Measurements from ENCODE around the gene UGT1A8. TPM values are rescaled to one million over a fixed set of nuclear protein-coding genes. Genes with fewer than 3 reads are reported as not detected.

Gene UGT1A8
- total and polyA plus RNA-seq, 2 of the 4 experiments (the other 2 are of a cell fraction), result not detected

DNA sequence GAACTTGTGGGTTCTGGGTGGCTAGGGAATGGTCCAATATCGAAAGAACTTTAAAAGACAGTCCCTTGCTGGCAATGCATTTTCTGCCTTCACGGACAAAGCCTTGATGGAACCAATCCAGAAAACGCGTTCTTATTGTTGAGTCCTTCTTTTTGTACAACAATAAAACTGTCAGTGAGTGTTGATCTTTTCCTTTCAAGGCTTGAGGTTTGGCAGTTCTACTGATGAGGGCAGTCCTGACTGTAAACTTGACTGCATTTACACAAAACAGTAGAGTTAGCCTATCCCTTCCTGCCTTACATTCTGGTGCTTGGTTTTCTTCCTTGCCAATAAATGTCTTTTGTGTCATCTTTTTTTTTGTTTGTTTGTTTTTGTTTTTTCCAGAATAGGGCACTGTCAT lies 61.8 kb downstream of the UGT1A8 start:
- Histone ChIP-seq H3K56ac (ENCODE audit: extremely low read depth, insufficient read depth, low read length) (no peak overlapping the region), H2AFZ (replicated peaks; ENCODE audit: low read length, poor library complexity) (no peak overlapping the region)
- BruUV-seq (replicated peaks), result no TSS peak

More for the DNA sequence above, 61.8 kb downstream of the UGT1A8 start:
- intact Hi-C loops (cut with micrococcal nuclease) (no loop called here), dilution Hi-C loops (cut with HindIII; ENCODE audit: low sequenced_read_pairs, unreplicated experiment) (no loop called here), in situ Hi-C loops (cut with MboI; ENCODE audit: low sequenced_read_pairs) (no loop called here)
- H3K14ac ChIP-seq (replicated peaks; ENCODE audit: low read depth, low read length), result no peak overlapping the region
- no peak overlapping the region for H2BK20ac ChIP-seq (ENCODE audit: low read depth, low read length)
- H3K9me3 ChIP-seq (ENCODE audit: control insufficient read depth, insufficient read depth, low read length), result no peaks in the 10 kb centered on the region
- no peak overlapping the region for H2BK15ac ChIP-seq (ENCODE audit: low read depth, low read length)
- H4K20me1 ChIP-seq (ENCODE audit: insufficient read depth, low read length), result no peaks in the 10 kb centered on the region
- peaks cover 1% of the 10 kb centered on the region for H3K27me3 ChIP-seq (ENCODE audit: control insufficient read depth, insufficient read depth, low read length)
- H3K23ac ChIP-seq (ENCODE audit: low read depth, low read length), result no peak overlapping the region
- H3K36me3 ChIP-seq (ENCODE audit: control insufficient read depth, insufficient read depth, low read length), result no peaks in the 10 kb centered on the region
- no CpG with 5 or more reads among the region's 4 CpGs for WGBS, 2 experiments (ENCODE audit: extremely low coverage in 2 of 2, insufficient read length in 1 of 2)
- no peak overlapping the region for H2BK5ac ChIP-seq (ENCODE audit: low read depth, low read length, poor library complexity, severe bottlenecking)
- no peaks in the 10 kb centered on the region for H3K4me1 ChIP-seq (ENCODE audit: control insufficient read depth, insufficient read depth, low read length)
- H3K27ac ChIP-seq (ENCODE audit: insufficient read depth, low read length), result no peak overlapping the region
- H2AK9ac ChIP-seq (replicated peaks; ENCODE audit: low read depth, low read length, poor library complexity), result no peak overlapping the region
- no peak overlapping the region for H4K91ac ChIP-seq (ENCODE audit: insufficient read depth, low read depth, low read length)
- no peaks in the 10 kb centered on the region for H3K79me1 ChIP-seq (ENCODE audit: low read depth in 1 of 2, low read length in 2 of 2)
- no peak overlapping the region for H2BK120ac ChIP-seq (ENCODE audit: low read depth, low read length)
- no peak overlapping the region for H4K5ac ChIP-seq (ENCODE audit: low read depth, low read length)
- TF ChIP-seq POLR2A (IDR thresholded peaks at IDR 0.05; ENCODE audit: low read depth, low read length) (no peak), FOS (IDR thresholded peaks at IDR 0.05; ENCODE audit: low read depth, low read length) (no peak), MXI1 (IDR thresholded peaks at IDR 0.05; ENCODE audit: borderline replicate concordance, low read depth, low read length) (no peak), CEBPB (IDR thresholded peaks at IDR 0.05; ENCODE audit: low read depth, low read length) (no peak), NFE2L2 (IDR thresholded peaks at IDR 0.05; ENCODE audit: low read depth, low read length) (no peak), RFX5 (IDR thresholded peaks at IDR 0.05; ENCODE audit: low read depth, low read length) (no peak), CHD1 (IDR thresholded peaks at IDR 0.05; ENCODE audit: low read depth, low read length) (no peak), RAD21 (IDR thresholded peaks at IDR 0.05; ENCODE audit: low read length) (no peak), MAFK (IDR thresholded peaks at IDR 0.05; ENCODE audit: low read depth, low read length) (no peak), BHLHE40 (IDR thresholded peaks at IDR 0.05; ENCODE audit: low read depth, low read length) (no peak), RCOR1 (IDR thresholded peaks at IDR 0.05; ENCODE audit: insufficient replicate concordance, low read length) (no peak), MAZ (IDR thresholded peaks at IDR 0.05; ENCODE audit: borderline replicate concordance, low read depth, low read length) (no peak), SMC3 (IDR thresholded peaks at IDR 0.05; ENCODE audit: low read depth, low read length) (no peak)
- TF ChIP-seq, protein P1, sequence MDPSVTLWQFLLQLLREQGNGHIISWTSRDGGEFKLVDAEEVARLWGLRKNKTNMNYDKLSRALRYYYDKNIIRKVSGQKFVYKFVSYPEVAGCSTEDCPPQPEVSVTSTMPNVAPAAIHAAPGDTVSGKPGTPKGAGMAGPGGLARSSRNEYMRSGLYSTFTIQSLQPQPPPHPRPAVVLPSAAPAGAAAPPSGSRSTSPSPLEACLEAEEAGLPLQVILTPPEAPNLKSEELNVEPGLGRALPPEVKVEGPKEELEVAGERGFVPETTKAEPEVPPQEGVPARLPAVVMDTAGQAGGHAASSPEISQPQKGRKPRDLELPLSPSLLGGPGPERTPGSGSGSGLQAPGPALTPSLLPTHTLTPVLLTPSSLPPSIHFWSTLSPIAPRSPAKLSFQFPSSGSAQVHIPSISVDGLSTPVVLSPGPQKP (IDR thresholded peaks at IDR 0.05; ENCODE audit: borderline replicate concordance, low read depth, low read length), result no peak
- TF ChIP-seq, protein P2, sequence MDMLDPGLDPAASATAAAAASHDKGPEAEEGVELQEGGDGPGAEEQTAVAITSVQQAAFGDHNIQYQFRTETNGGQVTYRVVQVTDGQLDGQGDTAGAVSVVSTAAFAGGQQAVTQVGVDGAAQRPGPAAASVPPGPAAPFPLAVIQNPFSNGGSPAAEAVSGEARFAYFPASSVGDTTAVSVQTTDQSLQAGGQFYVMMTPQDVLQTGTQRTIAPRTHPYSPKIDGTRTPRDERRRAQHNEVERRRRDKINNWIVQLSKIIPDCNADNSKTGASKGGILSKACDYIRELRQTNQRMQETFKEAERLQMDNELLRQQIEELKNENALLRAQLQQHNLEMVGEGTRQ (IDR thresholded peaks at IDR 0.05; ENCODE audit: low read depth, low read length), result no peak
- TF ChIP-seq, protein P3, sequence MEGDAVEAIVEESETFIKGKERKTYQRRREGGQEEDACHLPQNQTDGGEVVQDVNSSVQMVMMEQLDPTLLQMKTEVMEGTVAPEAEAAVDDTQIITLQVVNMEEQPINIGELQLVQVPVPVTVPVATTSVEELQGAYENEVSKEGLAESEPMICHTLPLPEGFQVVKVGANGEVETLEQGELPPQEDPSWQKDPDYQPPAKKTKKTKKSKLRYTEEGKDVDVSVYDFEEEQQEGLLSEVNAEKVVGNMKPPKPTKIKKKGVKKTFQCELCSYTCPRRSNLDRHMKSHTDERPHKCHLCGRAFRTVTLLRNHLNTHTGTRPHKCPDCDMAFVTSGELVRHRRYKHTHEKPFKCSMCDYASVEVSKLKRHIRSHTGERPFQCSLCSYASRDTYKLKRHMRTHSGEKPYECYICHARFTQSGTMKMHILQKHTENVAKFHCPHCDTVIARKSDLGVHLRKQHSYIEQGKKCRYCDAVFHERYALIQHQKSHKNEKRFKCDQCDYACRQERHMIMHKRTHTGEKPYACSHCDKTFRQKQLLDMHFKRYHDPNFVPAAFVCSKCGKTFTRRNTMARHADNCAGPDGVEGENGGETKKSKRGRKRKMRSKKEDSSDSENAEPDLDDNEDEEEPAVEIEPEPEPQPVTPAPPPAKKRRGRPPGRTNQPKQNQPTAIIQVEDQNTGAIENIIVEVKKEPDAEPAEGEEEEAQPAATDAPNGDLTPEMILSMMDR (conservative IDR thresholded peaks at IDR 0.05; ENCODE audit: low read depth, low read length), result no peak
- H3K18ac ChIP-seq (ENCODE audit: low read depth, low read length), result no peak overlapping the region
- no peak overlapping the region for H3K4ac ChIP-seq (ENCODE audit: low read depth, low read length)
- no peak for ATAC-seq (ENCODE audit: low read depth)
- CTCF ChIA-PET, result no interaction called here
- H3K9me1 ChIP-seq (ENCODE audit: insufficient read depth, low read length), result no peaks in the 10 kb centered on the region
- no peak for DNase-seq
- H2AK5ac ChIP-seq (ENCODE audit: low read depth, low read length), result no peak overlapping the region
- H3K4me3 ChIP-seq (ENCODE audit: insufficient read depth, low read depth, low read length), result no peak overlapping the region
- H4K8ac ChIP-seq (ENCODE audit: low read depth in 2 of 2, low read length in 2 of 2), result no peak overlapping the region
- POLR2A ChIA-PET (ENCODE audit: unreplicated experiment), result no interaction called here
- no peak overlapping the region for H3K4me2 ChIP-seq (ENCODE audit: low read depth, low read length)
- H3K9ac ChIP-seq (ENCODE audit: low read depth, low read length), result no peak overlapping the region

Data from IMR-90 (cell line).